ENCODE measurements around the gene TNNT2. TPM values are rescaled to one million over a fixed set of nuclear protein-coding genes. Genes with fewer than 3 reads are reported as not detected.

The TNNT2 gene
- total and polyA plus RNA-seq, 2 of the 8 experiments (the other 6 are each of a cell fraction or from before 2014, with no cell fraction given) = 3.1 to 21.0 TPM

GRCh38 chr1:201369209-201369608 lies 8.3 kb downstream of the TNNT2 start:
- peak overlapping the region; percentile 32; the same call in 1 of the 2 replicates for H3K18ac ChIP-seq (ENCODE audit: extremely low read depth, low read length)
- no peak overlapping the region for H2BK5ac ChIP-seq (ENCODE audit: low read depth, low read length)
- ChIA-PET POLR2A (ENCODE audit: partially characterized antibody) (no interaction called here), CTCF (ENCODE audit: partially characterized antibody) (interaction anchor here (0.7 to 1.3 kb wide), 4 partner anchors 15 to 115 kb away, joined by 3 to 4 read pairs (median 3); no protein-coding TSS in a partner anchor)
- H2AFZ ChIP-seq (ENCODE audit: low read length) = no peak overlapping the region
- TF ChIP-seq JUN (IDR thresholded peaks at IDR 0.05; ENCODE audit: low read depth, low read length) (no peak), POLR2AphosphoS5 (IDR thresholded peaks at IDR 0.05; ENCODE audit: low read depth, low read length) (no peak), EGR1 (IDR thresholded peaks at IDR 0.05; ENCODE audit: borderline replicate concordance, low read depth, low read length) (no peak), RNF2 (IDR thresholded peaks at IDR 0.05; ENCODE audit: borderline replicate concordance, low read depth, low read length, missing control alignments, poor library complexity, severe bottlenecking) (no peak), SP4 (IDR thresholded peaks at IDR 0.05; ENCODE audit: low read length) (no peak), NANOG (IDR thresholded peaks at IDR 0.05; ENCODE audit: insufficient read depth, low read depth, low read length, poor library complexity, severe bottlenecking) (no peak), EP300 (IDR thresholded peaks at IDR 0.05; ENCODE audit: borderline replicate concordance in 1 of 2, low read depth in 2 of 2, low read length in 2 of 2) (no peak), NRF1 (IDR thresholded peaks at IDR 0.05; ENCODE audit: low read depth, low read length) (no peak), SP1 (IDR thresholded peaks at IDR 0.05; ENCODE audit: low read depth, low read length) (no peak), CREB1 (IDR thresholded peaks at IDR 0.05) (no peak), KDM5A (IDR thresholded peaks at IDR 0.05; ENCODE audit: low read length) (no peak), POLR2A (IDR thresholded peaks at IDR 0.05; ENCODE audit: control extremely low read depth in 1 of 2, low read depth in 2 of 2, low read length in 2 of 2) (no peak), ATF3 (IDR thresholded peaks at IDR 0.05; ENCODE audit: insufficient read depth, low read depth, low read length) (no peak), CEBPB (IDR thresholded peaks at IDR 0.05; ENCODE audit: low read depth, low read length) (no peak)
- no peaks in the 10 kb centered on the region for H3K23me2 ChIP-seq (ENCODE audit: low read depth, low read length)
- no peak overlapping the region for H2AK5ac ChIP-seq (ENCODE audit: low read depth, low read length)
- H4K91ac ChIP-seq (replicated peaks; ENCODE audit: insufficient read length, low read length) = no peak overlapping the region
- H3K79me1 ChIP-seq (ENCODE audit: low read depth, low read length) = no peaks in the 10 kb centered on the region
- no peak overlapping the region for H3K14ac ChIP-seq (ENCODE audit: insufficient read length)
- H3K23ac ChIP-seq (ENCODE audit: insufficient read length) = no peak overlapping the region
- no peaks in the 10 kb centered on the region for H3K36me3 ChIP-seq (ENCODE audit: control insufficient read depth in 2 of 4, insufficient read depth in 4 of 4, low read length in 3 of 4)
- no peak overlapping the region for H3K27ac ChIP-seq (ENCODE audit: low read depth, low read length)
- no peaks in the 10 kb centered on the region for H3K79me2 ChIP-seq (ENCODE audit: control insufficient read depth in 1 of 2, insufficient read depth in 2 of 2, low read length in 2 of 2)
- 88% methylated on average over 5 of the region's 6 CpGs; no CpG with 5 or more reads in 1 of the 2 experiments for WGBS, 2 experiments (ENCODE audit: extremely low coverage in 1 of 2, insufficient coverage in 1 of 2, insufficient read length in 1 of 2, insufficient replicate concordance in 2 of 2, low coverage in 1 of 2, low lambda C conversion rate in 2 of 2, missing lambda C conversion rate in 1 of 2)
- H2BK15ac ChIP-seq (ENCODE audit: low read length) = no peak overlapping the region
- no peak overlapping the region for H3K56ac ChIP-seq (replicated peaks; ENCODE audit: insufficient read length, low read depth, low read length)
- FAIRE-seq = no peak
- no peak for DNase-seq (ENCODE audit: low read depth in 1 of 2, low spot score in 2 of 2)
- H3K9me3 ChIP-seq (ENCODE audit: insufficient read depth in 2 of 2, low read depth in 1 of 2, low read length in 1 of 2) = no peaks in the 10 kb centered on the region
- H4K5ac ChIP-seq (ENCODE audit: insufficient read length, low read depth, low read length) = no peak overlapping the region
- no peak overlapping the region; the same call in 1 of the 2 replicates for H4K8ac ChIP-seq (ENCODE audit: extremely low read depth, insufficient read depth, low read length)
- H2BK12ac ChIP-seq (ENCODE audit: low read depth, low read length) = no peak overlapping the region
- H3K4me1 ChIP-seq (replicated peaks in 1 of 4; ENCODE audit: control insufficient read depth in 3 of 4, insufficient read depth in 4 of 4, low read length in 3 of 4) = peaks cover 0 to 4% (median 1%) of the 10 kb centered on the region in 4 experiments; a peak in 2 of 7 replicates
- no peak overlapping the region for H2BK120ac ChIP-seq (replicated peaks; ENCODE audit: low read depth, low read length)
- H3K4ac ChIP-seq (replicated peaks; ENCODE audit: insufficient read length, low read depth, low read length) = no peak overlapping the region
- H3K27me3 ChIP-seq (replicated peaks in 1 of 4; ENCODE audit: control insufficient read depth in 3 of 4, extremely low read depth in 1 of 4, insufficient read depth in 3 of 4, low read length in 3 of 4) = no peaks in the 10 kb centered on the region
- no peak overlapping the region for H3K9ac ChIP-seq (replicated peaks in 1 of 4; ENCODE audit: extremely low read depth in 1 of 4, low read depth in 3 of 4, low read length in 3 of 4)
- no peaks in the 10 kb centered on the region for H4K20me1 ChIP-seq (replicated peaks in 1 of 2; ENCODE audit: control insufficient read depth in 1 of 2, insufficient read depth in 2 of 2, low read length in 2 of 2)
- no peak overlapping the region for H2BK20ac ChIP-seq (ENCODE audit: low read length)
- H3K4me2 ChIP-seq (ENCODE audit: insufficient read depth in 1 of 2, low read depth in 2 of 2, low read length in 2 of 2) = no peak overlapping the region
- no peak overlapping the region for H3K4me3 ChIP-seq (ENCODE audit: extremely low read depth in 1 of 4, insufficient read depth in 2 of 4, low read depth in 3 of 4, low read length in 4 of 4)

All from H1 (cell line).